ENCODE results near the gene LMO7.

LMO7 gene

GRCh38 chr13:75811361-75811760, 175.2 kb downstream of the LMO7 start:
- in situ Hi-C loops (cut with HindIII; ENCODE audit: low pct_unique_long_range_greater_than_20kb, low sequenced_read_pairs), result no loop called here
- no peak for TF ChIP-seq JUND (IDR thresholded peaks at IDR 0.05; ENCODE audit: low read depth)
- DNase-seq (ENCODE audit: low read depth in 1 of 2, low spot score in 1 of 2), result no peak

- DNase-seq (ENCODE audit: low read depth in 1 of 2, low spot score in 1 of 2), result no peak
- no peak for TF ChIP-seq JUND (IDR thresholded peaks at IDR 0.05; ENCODE audit: low read depth)
- in situ Hi-C loops (cut with HindIII; ENCODE audit: low pct_unique_long_range_greater_than_20kb, low sequenced_read_pairs), result no loop called here
Measured at GRCh38 chr13:75811841-75812240, 175.7 kb downstream of the LMO7 start.

- no peak for DNase-seq (ENCODE audit: low read depth in 1 of 2, low spot score in 1 of 2)
- in situ Hi-C loops (cut with HindIII; ENCODE audit: low pct_unique_long_range_greater_than_20kb, low sequenced_read_pairs), result no loop called here
- TF ChIP-seq JUND (IDR thresholded peaks at IDR 0.05; ENCODE audit: low read depth), result no peak
Measured at GRCh38 chr13:75812751-75813181, 176.6 kb downstream of the LMO7 start.

GRCh38 chr13:75813323-75813722, 177.2 kb downstream of the LMO7 start:
- in situ Hi-C loops (cut with HindIII; ENCODE audit: low pct_unique_long_range_greater_than_20kb, low sequenced_read_pairs), result no loop called here
- TF ChIP-seq JUND (IDR thresholded peaks at IDR 0.05; ENCODE audit: low read depth), result no peak
- DNase-seq (ENCODE audit: low read depth in 1 of 2, low spot score in 1 of 2), result no peak

- in situ Hi-C loops (cut with HindIII; ENCODE audit: low pct_unique_long_range_greater_than_20kb, low sequenced_read_pairs), result no loop called here
- no peak for DNase-seq (ENCODE audit: low read depth in 1 of 2, low spot score in 1 of 2)
- no peak for TF ChIP-seq JUND (IDR thresholded peaks at IDR 0.05; ENCODE audit: low read depth)
Measured at GRCh38 chr13:75818179-75818967, 182.2 kb downstream of the LMO7 start.

GRCh38 chr13:75818968-75819225, 182.8 kb downstream of the LMO7 start:
- in situ Hi-C loops (cut with HindIII; ENCODE audit: low pct_unique_long_range_greater_than_20kb, low sequenced_read_pairs), result no loop called here
- DNase-seq (ENCODE audit: low read depth in 1 of 2, low spot score in 1 of 2), result no peak
- no peak for TF ChIP-seq JUND (IDR thresholded peaks at IDR 0.05; ENCODE audit: low read depth)

GRCh38 chr13:75825161-75825560, 189.0 kb downstream of the LMO7 start:
- TF ChIP-seq JUND (IDR thresholded peaks at IDR 0.05; ENCODE audit: low read depth), result no peak
- DNase-seq (ENCODE audit: low read depth in 1 of 2, low spot score in 1 of 2), result no peak
- in situ Hi-C loops (cut with HindIII; ENCODE audit: low pct_unique_long_range_greater_than_20kb, low sequenced_read_pairs), result no loop called here

- no peak for TF ChIP-seq JUND (IDR thresholded peaks at IDR 0.05; ENCODE audit: low read depth)
- in situ Hi-C loops (cut with HindIII; ENCODE audit: low pct_unique_long_range_greater_than_20kb, low sequenced_read_pairs), result no loop called here
- no peak for DNase-seq (ENCODE audit: low read depth in 1 of 2, low spot score in 1 of 2)
Measured at GRCh38 chr13:75825594-75825993, 189.5 kb downstream of the LMO7 start.

- TF ChIP-seq JUND (IDR thresholded peaks at IDR 0.05; ENCODE audit: low read depth), result no peak
- in situ Hi-C loops (cut with HindIII; ENCODE audit: low pct_unique_long_range_greater_than_20kb, low sequenced_read_pairs), result no loop called here
Measured at GRCh38 chr13:75826391-75826790, 190.3 kb downstream of the LMO7 start.

GRCh38 chr13:75829830-75830229, 193.7 kb downstream of the LMO7 start:
- in situ Hi-C loops (cut with HindIII; ENCODE audit: low pct_unique_long_range_greater_than_20kb, low sequenced_read_pairs), result no loop called here
- TF ChIP-seq JUND (IDR thresholded peaks at IDR 0.05; ENCODE audit: low read depth), result no peak
- DNase-seq (ENCODE audit: low read depth in 1 of 2, low spot score in 1 of 2), result no peak

More at GRCh38 chr13:75826391-75826790, 190.3 kb downstream of the LMO7 start:
- no peak for DNase-seq (ENCODE audit: low read depth in 1 of 2, low spot score in 1 of 2)

GRCh38 chr13:75830842-75831241, 194.7 kb downstream of the LMO7 start:
- TF ChIP-seq JUND (IDR thresholded peaks at IDR 0.05; ENCODE audit: low read depth), result no peak
- in situ Hi-C loops (cut with HindIII; ENCODE audit: low pct_unique_long_range_greater_than_20kb, low sequenced_read_pairs), result no loop called here

GRCh38 chr13:75831389-75831788, 195.3 kb downstream of the LMO7 start:
- TF ChIP-seq JUND (IDR thresholded peaks at IDR 0.05; ENCODE audit: low read depth), result no peak
- in situ Hi-C loops (cut with HindIII; ENCODE audit: low pct_unique_long_range_greater_than_20kb, low sequenced_read_pairs), result no loop called here

More at GRCh38 chr13:75830842-75831241, 194.7 kb downstream of the LMO7 start:
- no peak for DNase-seq (ENCODE audit: low read depth in 1 of 2, low spot score in 1 of 2)

GRCh38 chr13:75832812-75833211, 196.7 kb downstream of the LMO7 start:
- in situ Hi-C loops (cut with HindIII; ENCODE audit: low pct_unique_long_range_greater_than_20kb, low sequenced_read_pairs), result no loop called here
- TF ChIP-seq JUND (IDR thresholded peaks at IDR 0.05; ENCODE audit: low read depth), result no peak
- no peak for DNase-seq (ENCODE audit: low read depth in 1 of 2, low spot score in 1 of 2)

More at GRCh38 chr13:75831389-75831788, 195.3 kb downstream of the LMO7 start:
- DNase-seq (ENCODE audit: low read depth in 1 of 2, low spot score in 1 of 2), result no peak

- no peak for TF ChIP-seq JUND (IDR thresholded peaks at IDR 0.05; ENCODE audit: low read depth)
- DNase-seq (ENCODE audit: low read depth in 1 of 2, low spot score in 1 of 2), result peak; percentile 28 to 95
- in situ Hi-C loops (cut with HindIII; ENCODE audit: low pct_unique_long_range_greater_than_20kb, low sequenced_read_pairs), result no loop called here
Measured at GRCh38 chr13:75836441-75836840, 200.3 kb downstream of the LMO7 start.
